Measurements from ENCODE around the gene CD2AP. TPM values are rescaled to one million over a fixed set of nuclear protein-coding genes. Genes with fewer than 3 reads are reported as not detected.
A peak's percentile ranks its signal among the peaks of the same experiment; 100 is the strongest.

CD2AP gene
- total RNA-seq, 1 donor from 2014 or later, result 40.3 TPM

- no peaks in the 10 kb centered on the region for H3K27me3 Mint-ChIP-seq (ENCODE audit: unreplicated experiment)
- no peak for DNase-seq (ENCODE audit: low spot score)
- TF ChIP-seq, protein P1, sequence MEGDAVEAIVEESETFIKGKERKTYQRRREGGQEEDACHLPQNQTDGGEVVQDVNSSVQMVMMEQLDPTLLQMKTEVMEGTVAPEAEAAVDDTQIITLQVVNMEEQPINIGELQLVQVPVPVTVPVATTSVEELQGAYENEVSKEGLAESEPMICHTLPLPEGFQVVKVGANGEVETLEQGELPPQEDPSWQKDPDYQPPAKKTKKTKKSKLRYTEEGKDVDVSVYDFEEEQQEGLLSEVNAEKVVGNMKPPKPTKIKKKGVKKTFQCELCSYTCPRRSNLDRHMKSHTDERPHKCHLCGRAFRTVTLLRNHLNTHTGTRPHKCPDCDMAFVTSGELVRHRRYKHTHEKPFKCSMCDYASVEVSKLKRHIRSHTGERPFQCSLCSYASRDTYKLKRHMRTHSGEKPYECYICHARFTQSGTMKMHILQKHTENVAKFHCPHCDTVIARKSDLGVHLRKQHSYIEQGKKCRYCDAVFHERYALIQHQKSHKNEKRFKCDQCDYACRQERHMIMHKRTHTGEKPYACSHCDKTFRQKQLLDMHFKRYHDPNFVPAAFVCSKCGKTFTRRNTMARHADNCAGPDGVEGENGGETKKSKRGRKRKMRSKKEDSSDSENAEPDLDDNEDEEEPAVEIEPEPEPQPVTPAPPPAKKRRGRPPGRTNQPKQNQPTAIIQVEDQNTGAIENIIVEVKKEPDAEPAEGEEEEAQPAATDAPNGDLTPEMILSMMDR (IDR thresholded peaks at IDR 0.05; ENCODE audit: unreplicated experiment), result no peak
- H3K4me3 Mint-ChIP-seq (ENCODE audit: unreplicated experiment), result no peak overlapping the region
- no peak overlapping the region for H3K27ac Mint-ChIP-seq (ENCODE audit: unreplicated experiment)
- no peaks in the 10 kb centered on the region for H3K4me1 Mint-ChIP-seq (ENCODE audit: unreplicated experiment)
- H3K9me3 Mint-ChIP-seq (ENCODE audit: unreplicated experiment), result no peaks in the 10 kb centered on the region
- peaks cover 14% of the 10 kb centered on the region for H3K36me3 Mint-ChIP-seq (ENCODE audit: low read depth, unreplicated experiment)
These were observed 104.0 kb downstream of the CD2AP start for GRCh38 chr6:47581591-47581990.

GRCh38 chr6:47587493-47587892, 109.9 kb downstream of the CD2AP start:
- H3K27me3 Mint-ChIP-seq (ENCODE audit: unreplicated experiment), result no peaks in the 10 kb centered on the region
- TF ChIP-seq, protein P1 (IDR thresholded peaks at IDR 0.05; ENCODE audit: unreplicated experiment), result no peak
- peaks cover 26% of the 10 kb centered on the region for H3K36me3 Mint-ChIP-seq (ENCODE audit: low read depth, unreplicated experiment)
- no peak for DNase-seq (ENCODE audit: low spot score)
- no peaks in the 10 kb centered on the region for H3K4me1 Mint-ChIP-seq (ENCODE audit: unreplicated experiment)
- no peak overlapping the region for H3K27ac Mint-ChIP-seq (ENCODE audit: unreplicated experiment)
- no peak overlapping the region for H3K4me3 Mint-ChIP-seq (ENCODE audit: unreplicated experiment)
- H3K9me3 Mint-ChIP-seq (ENCODE audit: unreplicated experiment), result no peaks in the 10 kb centered on the region

DNA sequence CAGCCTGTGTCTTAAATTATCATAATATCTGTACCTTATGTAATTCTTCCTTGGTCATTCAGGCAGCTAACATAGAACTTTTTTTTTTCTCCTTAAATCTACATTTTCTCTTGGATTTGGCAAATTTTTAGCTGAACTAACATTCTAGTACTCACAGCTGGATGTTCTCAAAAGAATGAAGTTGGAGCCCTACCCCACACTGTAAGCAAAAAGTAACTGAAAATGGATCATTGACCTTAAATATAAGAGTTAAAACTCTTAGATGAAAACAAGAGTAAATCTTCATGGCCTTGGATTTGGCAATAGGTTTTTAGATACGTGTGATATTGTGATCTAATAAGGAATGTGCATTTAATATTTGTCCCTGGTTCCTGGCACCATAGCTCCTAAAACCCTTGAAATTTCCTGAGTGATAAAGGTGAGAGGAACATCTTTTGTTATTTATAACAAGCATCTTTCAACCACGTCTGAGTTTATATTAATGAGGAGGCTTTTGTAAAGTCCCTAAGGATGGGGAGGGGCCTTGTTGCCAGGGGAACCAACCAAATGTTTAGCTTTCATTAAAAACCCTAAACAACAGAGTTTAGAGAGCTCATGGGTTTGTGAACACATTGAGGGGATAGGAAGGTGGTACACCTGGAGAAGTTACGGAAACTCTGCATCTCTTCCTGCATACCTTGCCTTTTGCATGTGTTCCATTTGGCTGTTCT, 114.7 kb downstream of the CD2AP start:
- Mint-ChIP-seq H3K27me3 (ENCODE audit: unreplicated experiment) (no peaks in the 10 kb centered on the region), H3K27ac (ENCODE audit: unreplicated experiment) (peak overlapping the region; percentile 33), H3K9me3 (ENCODE audit: unreplicated experiment) (no peaks in the 10 kb centered on the region), H3K36me3 (ENCODE audit: low read depth, unreplicated experiment) (peaks cover 23% of the 10 kb centered on the region), H3K4me3 (ENCODE audit: unreplicated experiment) (no peak overlapping the region), H3K4me1 (ENCODE audit: unreplicated experiment) (no peaks in the 10 kb centered on the region)
- TF ChIP-seq, protein P1 (IDR thresholded peaks at IDR 0.05; ENCODE audit: unreplicated experiment), result no peak
- DNase-seq (ENCODE audit: low spot score), result no peak

DNA sequence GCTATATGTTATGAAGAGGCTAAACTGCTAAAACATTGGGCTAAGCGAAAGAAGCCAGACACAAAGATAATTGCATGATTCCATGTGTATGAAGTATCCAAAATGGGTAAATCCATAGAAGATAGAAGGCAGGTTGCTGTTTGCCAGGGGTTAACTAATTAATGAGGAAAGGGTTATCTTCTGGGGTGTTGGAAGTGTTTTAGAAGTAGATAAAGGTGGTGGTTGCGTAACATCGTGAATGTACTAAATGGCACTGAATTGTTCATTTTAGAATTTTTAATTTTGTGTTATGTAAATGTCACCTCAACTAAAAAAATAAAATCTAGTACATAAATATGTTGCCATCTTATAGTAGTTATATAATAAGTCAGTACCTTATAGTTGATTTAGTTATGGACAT, 116.4 kb downstream of the CD2AP start:
- TF ChIP-seq, protein P1 (IDR thresholded peaks at IDR 0.05; ENCODE audit: unreplicated experiment), result no peak
- H3K4me1 Mint-ChIP-seq (ENCODE audit: unreplicated experiment), result no peaks in the 10 kb centered on the region
- no peaks in the 10 kb centered on the region for H3K9me3 Mint-ChIP-seq (ENCODE audit: unreplicated experiment)
- H3K27me3 Mint-ChIP-seq (ENCODE audit: unreplicated experiment), result no peaks in the 10 kb centered on the region
- no peak for DNase-seq (ENCODE audit: low spot score)
- no peak overlapping the region for H3K27ac Mint-ChIP-seq (ENCODE audit: unreplicated experiment)
- H3K36me3 Mint-ChIP-seq (ENCODE audit: low read depth, unreplicated experiment), result peaks cover 20% of the 10 kb centered on the region
- no peak overlapping the region for H3K4me3 Mint-ChIP-seq (ENCODE audit: unreplicated experiment)

DNA sequence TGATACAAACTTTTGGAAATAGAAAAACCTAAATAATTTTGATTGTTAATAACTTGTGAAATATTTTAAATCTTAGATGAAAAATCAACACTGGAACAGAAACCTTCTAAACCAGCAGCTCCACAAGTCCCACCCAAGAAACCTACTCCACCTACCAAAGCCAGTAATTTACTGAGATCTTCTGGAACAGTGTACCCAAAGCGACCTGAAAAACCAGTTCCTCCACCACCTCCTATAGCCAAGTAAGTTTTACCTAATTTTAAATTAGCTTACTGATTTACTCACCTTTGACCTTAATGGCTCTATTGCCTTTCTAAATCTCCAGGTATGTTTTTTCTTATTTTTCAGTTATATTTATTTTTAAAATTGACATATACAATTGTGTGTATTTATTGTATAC, 118.2 kb downstream of the CD2AP start:
- H3K27me3 Mint-ChIP-seq (ENCODE audit: unreplicated experiment), result no peaks in the 10 kb centered on the region
- no peak for DNase-seq (ENCODE audit: low spot score)
- no peak overlapping the region for H3K27ac Mint-ChIP-seq (ENCODE audit: unreplicated experiment)
- peaks cover 16% of the 10 kb centered on the region for H3K36me3 Mint-ChIP-seq (ENCODE audit: low read depth, unreplicated experiment)
- H3K4me3 Mint-ChIP-seq (ENCODE audit: unreplicated experiment), result no peak overlapping the region
- TF ChIP-seq, protein P1 (IDR thresholded peaks at IDR 0.05; ENCODE audit: unreplicated experiment), result no peak
- H3K4me1 Mint-ChIP-seq (ENCODE audit: unreplicated experiment), result no peaks in the 10 kb centered on the region
- H3K9me3 Mint-ChIP-seq (ENCODE audit: unreplicated experiment), result no peaks in the 10 kb centered on the region

Measured in endothelial cell (in vitro differentiated cells).